Measurements from ENCODE around the gene CHMP6. TPM values are rescaled to one million over a fixed set of nuclear protein-coding genes. Genes with fewer than 3 reads are reported as not detected.

Gene CHMP6
- total and polyA plus RNA-seq, 8 donors = 5.4 to 117 (median 24.5) TPM

DNA sequence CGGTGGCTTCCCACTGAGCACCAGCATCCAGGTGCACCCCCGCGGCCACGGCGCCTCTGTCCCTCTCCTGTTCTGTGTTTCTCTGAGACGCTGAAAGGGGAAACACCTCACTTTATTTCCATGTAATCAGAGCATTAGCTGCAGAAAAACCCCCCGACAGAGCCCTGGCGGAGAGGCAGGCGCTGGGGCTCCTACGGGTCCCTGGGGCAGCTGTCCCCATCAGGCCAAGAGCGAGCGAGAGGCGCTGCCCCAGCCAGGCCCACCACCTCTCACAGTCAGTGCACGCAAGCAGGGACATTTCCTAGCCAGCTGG lies 27.1 kb upstream of the CHMP6 start:
- TF ChIP-seq EP300 (IDR thresholded peaks at IDR 0.05) = no peak
- TF ChIP-seq POLR2A (IDR thresholded peaks at IDR 0.05) = no peak
- no peak for TF ChIP-seq POLR2AphosphoS5 (IDR thresholded peaks at IDR 0.05)
- TF ChIP-seq, protein P1, sequence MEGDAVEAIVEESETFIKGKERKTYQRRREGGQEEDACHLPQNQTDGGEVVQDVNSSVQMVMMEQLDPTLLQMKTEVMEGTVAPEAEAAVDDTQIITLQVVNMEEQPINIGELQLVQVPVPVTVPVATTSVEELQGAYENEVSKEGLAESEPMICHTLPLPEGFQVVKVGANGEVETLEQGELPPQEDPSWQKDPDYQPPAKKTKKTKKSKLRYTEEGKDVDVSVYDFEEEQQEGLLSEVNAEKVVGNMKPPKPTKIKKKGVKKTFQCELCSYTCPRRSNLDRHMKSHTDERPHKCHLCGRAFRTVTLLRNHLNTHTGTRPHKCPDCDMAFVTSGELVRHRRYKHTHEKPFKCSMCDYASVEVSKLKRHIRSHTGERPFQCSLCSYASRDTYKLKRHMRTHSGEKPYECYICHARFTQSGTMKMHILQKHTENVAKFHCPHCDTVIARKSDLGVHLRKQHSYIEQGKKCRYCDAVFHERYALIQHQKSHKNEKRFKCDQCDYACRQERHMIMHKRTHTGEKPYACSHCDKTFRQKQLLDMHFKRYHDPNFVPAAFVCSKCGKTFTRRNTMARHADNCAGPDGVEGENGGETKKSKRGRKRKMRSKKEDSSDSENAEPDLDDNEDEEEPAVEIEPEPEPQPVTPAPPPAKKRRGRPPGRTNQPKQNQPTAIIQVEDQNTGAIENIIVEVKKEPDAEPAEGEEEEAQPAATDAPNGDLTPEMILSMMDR (IDR thresholded peaks at IDR 0.05) = no peak
- intact Hi-C loops (cut with DNase I; ENCODE audit: low total_unique reads) = no loop called here
- Histone ChIP-seq H3K27ac (peak overlapping the region in 1 of 5 donors; percentile 18), H3K4me1 (peaks cover 15 to 45% (median 31%) of the 10 kb centered on the region in 4 donors), H3K4me3 (no peak overlapping the region), H3K9me3 (no peaks in the 10 kb centered on the region), H3K36me3 (peaks cover 0 to 54% (median 50%) of the 10 kb centered on the region in 4 donors), H3K27me3 (peaks cover 0 to 9% (median 0%) of the 10 kb centered on the region in 3 donors)
- no peak for DNase-seq
- WGBS, 5 donors = 85 to 95% (median 89%) methylated on average over 6 to 14 of the region's 14 CpGs

DNA sequence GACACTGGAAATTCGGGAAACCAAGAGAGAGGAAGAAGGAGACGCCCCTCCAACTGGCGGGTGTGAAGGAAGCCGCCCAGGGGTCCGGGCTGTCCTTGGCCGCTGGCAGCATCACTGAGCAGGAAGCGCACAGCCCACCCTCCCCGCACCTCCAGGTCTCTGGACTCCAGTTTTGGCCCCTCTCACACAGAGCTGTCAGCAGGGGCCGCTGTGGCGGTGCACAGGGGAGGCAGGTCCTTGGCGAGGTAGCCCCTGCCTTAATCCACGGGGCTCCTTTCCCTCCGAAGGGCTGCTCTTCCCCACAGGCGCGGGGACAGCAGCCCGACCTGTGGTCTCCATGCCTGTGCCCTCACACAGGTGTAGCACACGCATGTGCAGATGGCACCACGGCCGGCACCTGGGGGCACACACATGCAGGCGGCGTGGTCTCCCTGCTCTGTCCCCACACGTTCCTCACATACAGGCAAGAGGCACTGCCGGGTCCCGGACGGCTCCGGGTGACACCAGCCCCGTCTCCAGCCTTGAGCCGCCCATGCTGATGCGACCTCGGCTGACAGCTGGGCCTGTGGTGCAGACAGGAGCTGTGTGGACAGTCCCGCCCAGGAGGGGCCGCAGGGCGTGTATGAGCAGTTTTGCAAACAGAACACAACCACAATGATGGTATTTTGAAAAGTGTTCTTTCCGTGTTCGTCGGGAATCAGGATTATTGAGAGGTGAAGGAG lies 26.6 kb upstream of the CHMP6 start:
- H3K36me3 ChIP-seq = peaks cover 0 to 54% (median 50%) of the 10 kb centered on the region in 4 donors
- no peaks in the 10 kb centered on the region for H3K9me3 ChIP-seq
- TF ChIP-seq, protein P1 (IDR thresholded peaks at IDR 0.05) = no peak
- TF ChIP-seq POLR2A (IDR thresholded peaks at IDR 0.05) (no peak), POLR2AphosphoS5 (IDR thresholded peaks at IDR 0.05) (no peak)
- peaks cover 0 to 15% (median 5%) of the 10 kb centered on the region in 3 donors for H3K27me3 ChIP-seq
- intact Hi-C loops (cut with DNase I; ENCODE audit: low total_unique reads) = no loop called here
- 83 to 93% (median 92%) methylated on average over 14 to 36 of the region's 36 CpGs for WGBS, 5 donors
- no peak overlapping the region for H3K4me3 ChIP-seq
- H3K27ac ChIP-seq = no peak overlapping the region
- peaks cover 12 to 46% (median 32%) of the 10 kb centered on the region in 4 donors for H3K4me1 ChIP-seq
- DNase-seq = no peak

DNA sequence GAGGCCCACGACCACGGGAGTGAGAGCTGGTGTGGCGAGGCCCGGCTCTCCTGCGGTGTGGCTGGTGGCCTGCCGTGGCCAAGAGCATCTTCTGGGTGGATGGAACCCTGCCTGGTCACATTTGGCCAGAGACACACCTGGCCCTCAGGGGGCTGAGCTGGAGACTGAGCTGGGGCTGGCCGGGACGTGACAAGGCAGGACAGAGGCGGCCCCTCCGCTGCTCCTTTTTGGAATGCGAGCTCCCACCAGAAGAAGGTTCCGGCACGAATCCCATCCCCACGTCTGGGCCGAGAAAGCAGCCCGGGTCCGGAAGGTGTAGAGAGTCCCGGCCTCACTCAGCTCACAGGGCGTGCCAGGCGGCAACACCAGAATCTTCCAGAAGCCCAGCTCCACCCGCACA lies 26.0 kb upstream of the CHMP6 start:
- peaks cover 0 to 21% (median 10%) of the 10 kb centered on the region in 3 donors for H3K27me3 ChIP-seq
- WGBS, 5 donors = 88 to 94% (median 92%) methylated on average over 17 to 21 of the region's 21 CpGs
- DNase-seq = no peak
- H3K27ac ChIP-seq = no peak overlapping the region
- TF ChIP-seq EP300 (IDR thresholded peaks at IDR 0.05) (no peak), POLR2A (IDR thresholded peaks at IDR 0.05) (no peak), POLR2AphosphoS5 (IDR thresholded peaks at IDR 0.05) (no peak)
- TF ChIP-seq, protein P1 (IDR thresholded peaks at IDR 0.05) = no peak
- peaks cover 14 to 46% (median 34%) of the 10 kb centered on the region in 4 donors for H3K4me1 ChIP-seq
- no peak overlapping the region for H3K4me3 ChIP-seq
- intact Hi-C loops (cut with DNase I; ENCODE audit: low total_unique reads) = no loop called here
- H3K36me3 ChIP-seq = peaks cover 0 to 51% (median 48%) of the 10 kb centered on the region in 4 donors
- H3K9me3 ChIP-seq = no peaks in the 10 kb centered on the region

DNA sequence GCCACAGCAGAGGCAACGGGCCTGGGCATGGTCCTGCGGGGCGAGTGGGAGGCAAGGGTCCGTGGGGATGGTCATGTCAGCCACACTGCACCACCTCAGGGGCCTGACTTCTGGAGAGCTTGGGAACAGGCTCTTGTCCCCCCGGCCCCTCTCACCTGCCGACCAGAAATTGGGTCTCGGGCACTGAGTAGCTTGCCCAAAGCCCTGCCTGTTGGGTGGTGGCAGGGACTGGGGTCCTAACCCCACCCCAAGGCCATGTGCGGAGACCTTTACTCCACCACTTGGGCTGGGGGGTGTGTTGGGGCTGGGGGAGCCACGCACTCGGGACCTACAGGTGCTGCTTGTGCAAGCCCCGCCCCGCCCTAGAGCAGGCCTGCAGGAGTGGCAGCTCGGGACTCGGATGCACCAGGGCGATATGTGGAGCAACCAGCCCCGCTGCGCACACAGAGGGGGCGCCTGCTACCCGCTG lies 24.2 kb upstream of the CHMP6 start:
- intact Hi-C loops (cut with DNase I; ENCODE audit: low total_unique reads) = no loop called here
- DNase-seq = no peak
- Histone ChIP-seq H3K4me1 (peaks cover 17 to 36% (median 28%) of the 10 kb centered on the region in 4 donors), H3K4me3 (no peak overlapping the region), H3K36me3 (peaks cover 0 to 39% (median 33%) of the 10 kb centered on the region in 4 donors), H3K27me3 (peaks cover 0 to 39% (median 27%) of the 10 kb centered on the region in 3 donors), H3K9me3 (no peaks in the 10 kb centered on the region), H3K27ac (peak overlapping the region in 1 of 5 donors; percentile 22)
- WGBS, 5 donors = 58 to 75% (median 68%) methylated on average over 10 to 19 of the region's 19 CpGs
- TF ChIP-seq POLR2AphosphoS5 (IDR thresholded peaks at IDR 0.05) (no peak), POLR2A (IDR thresholded peaks at IDR 0.05) (no peak), EP300 (IDR thresholded peaks at IDR 0.05) (no peak)
- TF ChIP-seq, protein P1 (IDR thresholded peaks at IDR 0.05) = no peak
